Endothelial cell of umbilical vein (primary cell): Measurements from ENCODE around the gene CARD14. TPM values are rescaled to one million over a fixed set of nuclear protein-coding genes. Genes with fewer than 3 reads are reported as not detected.

ENCODE experiments used
- BruUV-seq: library from RNA; stranded (reverse); fragments of 400-500 nt; replicated peaks from 2 replicates; lab custom pipeline; 2021; lab: Mats Ljungman, UMichigan
- CTCF ChIA-PET: fragments of 300-600, 350-600 bp; sonication (Branson Sonifier 250); formaldehyde crosslinking; loops from one replicate; lab custom pipeline; 2021; ENCODE audit warnings: antibody characterized with exemption, inconsistent platforms; lab: Charles Lee
- POLR2A ChIA-PET: fragments of 300-600, 350-600 bp; sonication (Branson Sonifier 250); formaldehyde crosslinking; loops from one replicate; lab custom pipeline; 2021; ENCODE audit warnings: antibody characterized with exemption, inconsistent platforms; lab: Charles Lee
- DNase-seq: peaks from one replicate; pipeline ENCODE4 v3.0.0-alpha.2; 2011; ENCODE audit warnings: low read depth, low spot score
- FAIRE-seq: peaks from 2 replicates; lab custom pipeline; 2011; peaks lifted over from hg19 to GRCh38; lab: Jason Lieb, UNC
- H2AFZ ChIP-seq: 2 replicates; pipeline ENCODE4 v1.6.0; 2012; ENCODE audit warnings: low read depth, low read length, control low read depth, inconsistent platforms
- H3K27ac ChIP-seq: 2 replicates; pipeline ENCODE4 v1.5.1; 2011; ENCODE audit warnings: low read depth, mild to moderate bottlenecking, control low read depth, low read length, moderate library complexity; ENCODE audit not compliant: insufficient read depth
- H3K27me3 ChIP-seq, 2 experiments: 2 replicates each; pipeline versions ENCODE4 v1.6.0 to v1.6.1; 2011; ENCODE audit warnings: low read length in 2 of 2, mixed read lengths in 1 of 2; ENCODE audit not compliant: control insufficient read depth in 2 of 2, insufficient read depth in 2 of 2
- H3K36me3 ChIP-seq, 2 experiments: 2 replicates in 1 of 2; 3 replicates in 1 of 2; pipeline ENCODE4 v1.5.1; 2011; ENCODE audit warnings: low read length in 2 of 2, mild to moderate bottlenecking in 1 of 2, moderate library complexity in 1 of 2; ENCODE audit not compliant: control insufficient read depth in 2 of 2, insufficient read depth in 2 of 2; ENCODE audit errors: extremely low read depth in 1 of 2
- H3K4me1 ChIP-seq: 3 replicates; pipeline ENCODE4 v1.5.1; 2011; ENCODE audit warnings: mild to moderate bottlenecking, low read length; ENCODE audit not compliant: control insufficient read depth, insufficient read depth; ENCODE audit errors: extremely low read depth
- H3K4me2 ChIP-seq: 2 replicates; pipeline ENCODE4 v1.6.1; 2011; ENCODE audit warnings: low read length, control low read depth, mixed read lengths; ENCODE audit not compliant: insufficient read depth
- H3K4me3 ChIP-seq, 3 experiments: fragments of 200-600 bp in 1 of 3; sonication (generic), shearing (Covaris generic) in 1 of 3; replicated peaks in 1 of 3; 2 replicates each; pipeline ENCODE4 v1.5.1; 2011 to 2016; ENCODE audit warnings: control low read depth in 3 of 3, low read length in 3 of 3, mild to moderate bottlenecking in 2 of 3, inconsistent platforms in 1 of 3, low read depth in 1 of 3, moderate library complexity in 1 of 3; ENCODE audit not compliant: insufficient read depth in 1 of 3
- H3K79me2 ChIP-seq: 2 replicates; pipeline ENCODE4 v1.6.0; 2012; ENCODE audit warnings: low read length, inconsistent platforms; ENCODE audit not compliant: control insufficient read depth, insufficient read depth
- H3K9ac ChIP-seq: replicated peaks from 2 replicates; pipeline ENCODE3; 2011; ENCODE audit warnings: low read length, control low read depth; ENCODE audit not compliant: insufficient read depth; ENCODE audit errors: extremely low read depth
- H3K9me1 ChIP-seq: replicated peaks from 3 replicates; pipeline ENCODE4 v1.6.0; 2011; ENCODE audit warnings: mild to moderate bottlenecking, low read length; ENCODE audit not compliant: control insufficient read depth, insufficient read depth; ENCODE audit errors: extremely low read depth
- H3K9me3 ChIP-seq: replicated peaks from 2 replicates; pipeline ENCODE4 v1.5.1; 2012; ENCODE audit warnings: low read length, inconsistent platforms; ENCODE audit not compliant: control insufficient read depth, insufficient read depth
- H4K20me1 ChIP-seq: replicated peaks from 2 replicates; pipeline ENCODE3; 2011; ENCODE audit warnings: mild to moderate bottlenecking, low read length; ENCODE audit not compliant: control insufficient read depth, insufficient read depth; ENCODE audit errors: extremely low read depth
- EZH2 ChIP-seq: IDR thresholded peaks from 2 replicates; pipeline ENCODE4 v1.6.1; 2012; ENCODE audit warnings: borderline replicate concordance, low read depth, mild to moderate bottlenecking, moderate library complexity, low read length, inconsistent platforms; ENCODE audit not compliant: severe bottlenecking
- FOS ChIP-seq: IDR thresholded peaks from 2 replicates; pipeline ENCODE4 v1.6.1; 2011; ENCODE audit warnings: mild to moderate bottlenecking, low read length, moderate library complexity, borderline replicate concordance; ENCODE audit not compliant: insufficient read depth
- MYC ChIP-seq: IDR thresholded peaks from one replicate; pipeline ENCODE4 v1.6.1; 2011; ENCODE audit warnings: mild to moderate bottlenecking, low read depth, low read length
- dilution Hi-C: fragments of 300-500 bp; cut with MboI; formaldehyde crosslinking; loops from one replicate; pipeline ENCODE4 v1.15.0; 2019; ENCODE audit warnings: low sequenced_read_pairs; ENCODE audit not compliant: extremely low pct_ligation_motif_present
- intact Hi-C: fragments of 100-400 bp; cut with micrococcal nuclease; formaldehyde crosslinking; loops from one replicate; pipeline ENCODE4 v1.10.0; 2022
- polyA plus RNA-seq, 4 experiments: library from polyadenylated mRNA; depleted of rRNA in 3 of 4; stranded (reverse) in 3 of 4; unstranded in 1 of 4; fragments of >200 nt; gene quantifications; 2 replicates each; pipeline versions ENCODE4 v1.2.1 to v1.2.3, GENCODE V29; 2011 to 2012; ENCODE audit warnings: missing spikeins in 1 of 4
- total RNA-seq: library from RNA; stranded (reverse); gene quantifications from 2 replicates; pipeline ENCODE4 v1.2.3, GENCODE V29; 2021
- TF ChIP-seq, protein P1 (sequence below), 2 donors: IDR thresholded peaks; 1 replicate in 1 of 2; 2 replicates in 1 of 2; pipeline ENCODE4 v1.5.1; 2011; ENCODE audit warnings: low read length in 2 of 2, mild to moderate bottlenecking in 2 of 2, moderate library complexity in 2 of 2, control low read depth in 1 of 2, inconsistent platforms in 1 of 2, low read depth in 1 of 2; ENCODE audit not compliant: insufficient read depth in 1 of 2; ENCODE audit errors: extremely low read depth in 1 of 2

The CARD14 gene
- total and polyA plus RNA-seq, 2 donors (not counting 3 experiments of a cell fraction or from before 2014, with no cell fraction given), result not detected

DNA sequence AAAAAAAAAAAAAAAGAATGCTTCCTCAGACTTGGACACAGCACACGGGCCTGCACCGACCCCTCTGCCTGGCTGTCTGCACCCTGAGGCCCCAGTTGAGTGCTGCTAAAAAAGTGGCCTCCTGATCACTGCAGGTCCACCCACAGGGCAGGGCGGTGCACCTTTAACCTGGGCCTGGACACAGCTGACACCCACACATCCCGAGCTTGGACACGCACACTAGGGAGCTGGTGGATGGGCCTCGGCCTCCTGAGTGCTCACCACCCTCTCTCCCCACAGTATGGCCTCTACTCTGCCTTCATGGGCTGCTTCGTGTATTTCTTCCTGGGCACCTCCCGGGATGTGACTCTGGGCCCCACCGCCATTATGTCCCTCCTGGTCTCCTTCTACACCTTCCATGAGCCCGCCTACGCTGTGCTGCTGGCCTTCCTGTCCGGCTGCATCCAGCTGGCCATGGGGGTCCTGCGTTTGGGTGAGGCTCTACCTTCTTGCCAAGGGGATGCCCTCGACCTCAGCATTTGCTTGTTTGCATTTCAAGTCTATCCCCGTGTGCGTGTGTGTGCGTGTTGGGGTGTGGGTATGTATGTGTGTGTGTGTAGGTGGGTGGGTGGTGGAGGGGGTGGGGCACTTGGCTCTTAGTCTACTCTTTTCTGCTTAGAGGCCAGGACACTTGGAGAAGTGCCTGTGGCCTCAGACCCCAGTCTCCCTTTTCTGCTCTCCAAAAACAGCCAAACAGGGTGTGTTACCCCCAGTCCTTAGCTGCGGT is 52.7 kb downstream of the CARD14 start:
- Histone ChIP-seq H3K36me3 (peaks cover 0 to 4% of the 10 kb centered on the region in 2 experiments), H3K9ac (no peak overlapping the region)
- CTCF ChIA-PET, result no interaction called here

More for the DNA sequence above, 52.7 kb downstream of the CARD14 start:
- Histone ChIP-seq H3K79me2 (peaks cover 11% of the 10 kb centered on the region), H4K20me1 (no peaks in the 10 kb centered on the region), H3K4me2 (no peak overlapping the region), H3K27me3 (no peaks in the 10 kb centered on the region), H3K9me3 (no peaks in the 10 kb centered on the region), H3K9me1 (no peaks in the 10 kb centered on the region), H3K27ac (no peak overlapping the region), H2AFZ (no peak overlapping the region), H3K4me1 (peaks cover 13% of the 10 kb centered on the region), H3K4me3 (no peak overlapping the region)
- BruUV-seq, result no TSS peak
- dilution Hi-C loops (no loop called here), intact Hi-C loops (no loop called here)
- FAIRE-seq (no peak), DNase-seq (no peak)
- POLR2A ChIA-PET, result no interaction called here
- no peak for TF ChIP-seq EZH2
- TF ChIP-seq, protein P1, sequence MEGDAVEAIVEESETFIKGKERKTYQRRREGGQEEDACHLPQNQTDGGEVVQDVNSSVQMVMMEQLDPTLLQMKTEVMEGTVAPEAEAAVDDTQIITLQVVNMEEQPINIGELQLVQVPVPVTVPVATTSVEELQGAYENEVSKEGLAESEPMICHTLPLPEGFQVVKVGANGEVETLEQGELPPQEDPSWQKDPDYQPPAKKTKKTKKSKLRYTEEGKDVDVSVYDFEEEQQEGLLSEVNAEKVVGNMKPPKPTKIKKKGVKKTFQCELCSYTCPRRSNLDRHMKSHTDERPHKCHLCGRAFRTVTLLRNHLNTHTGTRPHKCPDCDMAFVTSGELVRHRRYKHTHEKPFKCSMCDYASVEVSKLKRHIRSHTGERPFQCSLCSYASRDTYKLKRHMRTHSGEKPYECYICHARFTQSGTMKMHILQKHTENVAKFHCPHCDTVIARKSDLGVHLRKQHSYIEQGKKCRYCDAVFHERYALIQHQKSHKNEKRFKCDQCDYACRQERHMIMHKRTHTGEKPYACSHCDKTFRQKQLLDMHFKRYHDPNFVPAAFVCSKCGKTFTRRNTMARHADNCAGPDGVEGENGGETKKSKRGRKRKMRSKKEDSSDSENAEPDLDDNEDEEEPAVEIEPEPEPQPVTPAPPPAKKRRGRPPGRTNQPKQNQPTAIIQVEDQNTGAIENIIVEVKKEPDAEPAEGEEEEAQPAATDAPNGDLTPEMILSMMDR (IDR thresholded peaks at IDR 0.05; ENCODE audit: extremely low read depth in 1 of 2, insufficient read depth in 1 of 2, low read depth in 1 of 2, low read length in 2 of 2), result no peak
- TF ChIP-seq MYC, result no peak
- TF ChIP-seq FOS, result no peak
